GM18498 (cell line): ENCODE data around the gene TMEM238.
"Not testable (repeated sequence)": the region's sequence is repeated elsewhere in the genome, so short reads cannot be mapped to it uniquely, and the experiment has no call there.

Source experiments
- ATAC-seq: cut with Tn5 transposase; IDR thresholded peaks from one replicate; pipeline ENCODE4 v1.9.1; 2021; ENCODE audit warnings: mild to moderate bottlenecking, moderate library complexity; ENCODE audit not compliant: unreplicated experiment

The TMEM238 gene

GRCh38 chr19:55384131-55384919 lies at the start of gene TMEM238:
TMEM238 (minus strand) TSS chr19:55384292; CDS start chr19:55384259, 33 bp downstream.
- ATAC-seq, result no peak

- no peak for ATAC-seq
Observed at GRCh38 chr19:55433292-55433691, 49.2 kb upstream of the TMEM238 start.

GRCh38 chr19:55432241-55432959 lies 48.3 kb upstream of the TMEM238 start:
- no peak for ATAC-seq

- no peak for ATAC-seq
Observed at GRCh38 chr19:55431183-55431582, 47.1 kb upstream of the TMEM238 start.

GRCh38 chr19:55426042-55426441 lies 42.0 kb upstream of the TMEM238 start:
- no peak for ATAC-seq

- ATAC-seq, result no peak
Observed at GRCh38 chr19:55424518-55424917, 40.4 kb upstream of the TMEM238 start.

- no peak for ATAC-seq
Observed at GRCh38 chr19:55423225-55424005, 39.3 kb upstream of the TMEM238 start.

- ATAC-seq, result not testable (repeated sequence)
Observed at GRCh38 chr19:55421281-55421680, 37.2 kb upstream of the TMEM238 start.

GRCh38 chr19:55419624-55420236 lies 35.6 kb upstream of the TMEM238 start:
- ATAC-seq, result no peak

GRCh38 chr19:55419103-55419502 lies 35.0 kb upstream of the TMEM238 start:
- no peak for ATAC-seq

GRCh38 chr19:55418185-55418584 lies 34.1 kb upstream of the TMEM238 start:
- ATAC-seq, result no peak

GRCh38 chr19:55410168-55410567 lies 26.1 kb upstream of the TMEM238 start:
- no peak for ATAC-seq

GRCh38 chr19:55409179-55409578 lies 25.1 kb upstream of the TMEM238 start:
- ATAC-seq, result not testable (repeated sequence)

- ATAC-seq, result no peak
Observed at GRCh38 chr19:55408533-55408872, 24.4 kb upstream of the TMEM238 start.

GRCh38 chr19:55407800-55408532 lies 23.9 kb upstream of the TMEM238 start:
- ATAC-seq, result peak; percentile 80

GRCh38 chr19:55407550-55407799 lies 23.4 kb upstream of the TMEM238 start, which contains the start of gene UBE2S:
UBE2S (minus strand) TSS chr19:55407788; CDS start chr19:55407589, 199 bp downstream.
- not testable (repeated sequence) for ATAC-seq

- peak; percentile 21 for ATAC-seq
Observed at GRCh38 chr19:55406826-55407549, 22.9 kb upstream of the TMEM238 start.

GRCh38 chr19:55406091-55406825 lies 22.2 kb upstream of the TMEM238 start:
- ATAC-seq, result no peak

GRCh38 chr19:55405638-55406037 lies 21.5 kb upstream of the TMEM238 start:
- ATAC-seq, result no peak
